IMR-90 (cell line): ENCODE data around the gene RASA1. TPM values are rescaled to one million over a fixed set of nuclear protein-coding genes. Genes with fewer than 3 reads are reported as not detected.

Experiments used
- ATAC-seq: fragments of 200-7000 bp; cut with Tn5 transposase; 2 replicates; pipeline ENCODE4 v1.9.1; 2020; ENCODE audit warnings: low read depth, mild to moderate bottlenecking, moderate library complexity
- BruUV-seq: library from RNA; stranded (reverse); fragments of 400-500 nt; replicated peaks from 2 replicates; lab custom pipeline; 2021; lab: Mats Ljungman, UMichigan
- CTCF ChIA-PET: fragments of 300-600 bp; formaldehyde crosslinking; extraction: SDS; loops from one replicate; lab custom pipeline; 2021; ENCODE audit warnings: antibody characterized with exemption; lab: Yijun Ruan, JAX
- POLR2A ChIA-PET: fragments of 300-600 bp; sonication (Branson Sonifier 250); formaldehyde crosslinking; loops from one replicate; lab custom pipeline; 2022; ENCODE audit warnings: antibody characterized with exemption; ENCODE audit not compliant: unreplicated experiment; lab: Charles Lee
- DNase-seq: peaks from one replicate; pipeline ENCODE4 v3.0.0; 2013
- H2AFZ ChIP-seq: replicated peaks from 2 replicates; pipeline ENCODE3; 2013; ENCODE audit warnings: low read length, mild to moderate bottlenecking; ENCODE audit not compliant: poor library complexity
- H2AK5ac ChIP-seq: 2 replicates; pipeline ENCODE4 v1.6.1; 2013; ENCODE audit warnings: low read depth, low read length, inconsistent platforms
- H2AK9ac ChIP-seq: replicated peaks from 2 replicates; pipeline ENCODE3; 2013; ENCODE audit warnings: mild to moderate bottlenecking, low read depth, low read length, moderate library complexity; ENCODE audit not compliant: poor library complexity
- H2BK120ac ChIP-seq: 2 replicates; pipeline ENCODE4 v1.6.1; 2013; ENCODE audit warnings: low read depth, low read length, inconsistent platforms
- H2BK15ac ChIP-seq: 3 replicates; pipeline ENCODE4 v1.6.1; 2013; ENCODE audit warnings: low read depth, low read length, inconsistent platforms
- H2BK20ac ChIP-seq: 2 replicates; pipeline ENCODE4 v1.6.1; 2013; ENCODE audit warnings: low read depth, mild to moderate bottlenecking, inconsistent platforms, low read length, moderate library complexity
- H2BK5ac ChIP-seq: 2 replicates; pipeline ENCODE4 v1.6.1; 2013; ENCODE audit warnings: mild to moderate bottlenecking, low read depth, low read length, inconsistent platforms; ENCODE audit not compliant: poor library complexity, severe bottlenecking
- H3K14ac ChIP-seq: replicated peaks from 2 replicates; pipeline ENCODE4 v1.6.1; 2013; ENCODE audit warnings: low read depth, low read length, inconsistent platforms
- H3K18ac ChIP-seq: 2 replicates; pipeline ENCODE4 v1.6.1; 2013; ENCODE audit warnings: low read depth, low read length, control low read depth
- H3K23ac ChIP-seq: 2 replicates; pipeline ENCODE4 v1.6.1; 2013; ENCODE audit warnings: low read depth, low read length, inconsistent platforms
- H3K27ac ChIP-seq: 2 replicates; pipeline ENCODE4 v1.5.1; 2013; ENCODE audit warnings: mild to moderate bottlenecking, control low read depth, low read length; ENCODE audit not compliant: insufficient read depth
- H3K27me3 ChIP-seq: 2 replicates; pipeline ENCODE4 v1.6.1; 2013; ENCODE audit warnings: low read length; ENCODE audit not compliant: control insufficient read depth, insufficient read depth
- H3K36me3 ChIP-seq: 2 replicates; pipeline ENCODE4 v1.6.1; 2013; ENCODE audit warnings: low read length, mixed read lengths; ENCODE audit not compliant: control insufficient read depth, insufficient read depth
- H3K4ac ChIP-seq: 2 replicates; pipeline ENCODE4 v1.6.1; 2013; ENCODE audit warnings: low read depth, low read length, inconsistent platforms
- H3K4me1 ChIP-seq: 2 replicates; pipeline ENCODE4 v1.6.1; 2013; ENCODE audit warnings: low read length, mixed read lengths; ENCODE audit not compliant: control insufficient read depth, insufficient read depth
- H3K4me2 ChIP-seq: 2 replicates; pipeline ENCODE4 v1.6.1; 2013; ENCODE audit warnings: low read depth, mild to moderate bottlenecking, control low read depth, low read length, moderate library complexity
- H3K4me3 ChIP-seq: 2 replicates; pipeline ENCODE4 v1.5.1; 2013; ENCODE audit warnings: low read depth, mild to moderate bottlenecking, control low read depth, low read length, moderate library complexity; ENCODE audit not compliant: insufficient read depth
- H3K56ac ChIP-seq: 2 replicates; pipeline ENCODE4 v1.6.1; 2013; ENCODE audit warnings: low read length, inconsistent platforms; ENCODE audit not compliant: insufficient read depth; ENCODE audit errors: extremely low read depth
- H3K79me1 ChIP-seq, 2 experiments: 2 replicates each; pipeline ENCODE4 v1.6.1; 2013; ENCODE audit warnings: low read length in 2 of 2, inconsistent platforms in 1 of 2, low read depth in 1 of 2
- H3K9ac ChIP-seq: 2 replicates; pipeline ENCODE4 v1.6.1; 2013; ENCODE audit warnings: low read depth, low read length, control low read depth
- H3K9me1 ChIP-seq: 2 replicates; pipeline ENCODE4 v1.6.1; 2013; ENCODE audit warnings: low read length, inconsistent platforms; ENCODE audit not compliant: insufficient read depth
- H3K9me3 ChIP-seq: 2 replicates; pipeline ENCODE4 v1.6.1; 2013; ENCODE audit warnings: low read length; ENCODE audit not compliant: control insufficient read depth, insufficient read depth
- H4K20me1 ChIP-seq: 2 replicates; pipeline ENCODE4 v1.6.1; 2013; ENCODE audit warnings: low read length, inconsistent platforms; ENCODE audit not compliant: insufficient read depth
- H4K5ac ChIP-seq: 2 replicates; pipeline ENCODE4 v1.6.1; 2013; ENCODE audit warnings: mild to moderate bottlenecking, low read depth, low read length, control low read depth
- H4K8ac ChIP-seq, 2 experiments: 2 replicates each; pipeline ENCODE4 v1.6.1; 2013; ENCODE audit warnings: low read depth in 2 of 2, low read length in 2 of 2, control low read depth in 1 of 2, inconsistent platforms in 1 of 2
- H4K91ac ChIP-seq: 2 replicates; pipeline ENCODE4 v1.6.1; 2013; ENCODE audit warnings: low read depth, low read length, inconsistent platforms; ENCODE audit not compliant: insufficient read depth
- BHLHE40 ChIP-seq: fragments of 150-350 bp; IDR thresholded peaks from 2 replicates; pipeline ENCODE4 v1.6.1; 2016; ENCODE audit warnings: mild to moderate bottlenecking, low read depth, low read length
- CEBPB ChIP-seq: IDR thresholded peaks from 2 replicates; pipeline ENCODE4 v1.6.1; 2012; ENCODE audit warnings: low read depth, low read length, improper control_type of control experiment
- CHD1 ChIP-seq: IDR thresholded peaks from 2 replicates; pipeline ENCODE4 v1.6.1; 2012; ENCODE audit warnings: low read depth, low read length, improper control_type of control experiment
- FOS ChIP-seq: fragments of 150-350 bp; IDR thresholded peaks from 2 replicates; pipeline ENCODE4 v1.6.1; 2016; ENCODE audit warnings: low read depth, low read length
- MAFK ChIP-seq: IDR thresholded peaks from 2 replicates; pipeline ENCODE4 v1.6.1; 2012; ENCODE audit warnings: low read depth, low read length, improper control_type of control experiment
- MAZ ChIP-seq: IDR thresholded peaks from 2 replicates; pipeline ENCODE4 v1.6.1; 2012; ENCODE audit warnings: low read depth, mild to moderate bottlenecking, low read length, improper control_type of control experiment, moderate library complexity, borderline replicate concordance
- MXI1 ChIP-seq: IDR thresholded peaks from 2 replicates; pipeline ENCODE4 v1.6.1; 2012; ENCODE audit warnings: low read depth, mild to moderate bottlenecking, low read length, moderate library complexity, borderline replicate concordance
- NFE2L2 ChIP-seq: fragments of 150-350 bp; IDR thresholded peaks from 2 replicates; pipeline ENCODE4 v1.6.1; 2016; ENCODE audit warnings: low read depth, mild to moderate bottlenecking, low read length
- POLR2A ChIP-seq: IDR thresholded peaks from 2 replicates; pipeline ENCODE4 v1.6.1; 2012; ENCODE audit warnings: mild to moderate bottlenecking, low read depth, low read length
- RAD21 ChIP-seq: IDR thresholded peaks from 2 replicates; pipeline ENCODE4 v1.6.1; 2012; ENCODE audit warnings: low read length, improper control_type of control experiment
- RCOR1 ChIP-seq: IDR thresholded peaks from 2 replicates; pipeline ENCODE4 v1.6.1; 2012; ENCODE audit warnings: mild to moderate bottlenecking, low read length, improper control_type of control experiment; ENCODE audit not compliant: insufficient replicate concordance
- RFX5 ChIP-seq: IDR thresholded peaks from 2 replicates; pipeline ENCODE4 v1.8.0; 2012; ENCODE audit warnings: low read depth, mild to moderate bottlenecking, low read length, moderate library complexity
- SMC3 ChIP-seq: fragments of 150-350 bp; IDR thresholded peaks from 2 replicates; pipeline ENCODE4 v1.6.1; 2016; ENCODE audit warnings: low read depth, mild to moderate bottlenecking, antibody characterized with exemption, low read length, moderate library complexity
- WGBS, 2 experiments: methylation state at CpG; one replicate each; pipeline versions ENCODE4 v1.1.5 to v1.1.7; 2013; ENCODE audit warnings: missing lambda C conversion rate in 2 of 2; ENCODE audit not compliant: insufficient read length in 1 of 2; ENCODE audit errors: extremely low coverage in 2 of 2; 5-methylcytosine and 5-hydroxymethylcytosine counted together
- dilution Hi-C: fragments of 300-500 bp; cut with HindIII; formaldehyde crosslinking; loops from one replicate; pipeline ENCODE4 v1.14.3; 2018; ENCODE audit warnings: low sequenced_read_pairs; ENCODE audit not compliant: unreplicated experiment
- in situ Hi-C: fragments of 300-500 bp; cut with MboI; formaldehyde crosslinking; loops from 3 replicates; pipeline ENCODE4 v1.14.3; 2019; ENCODE audit warnings: low sequenced_read_pairs, inconsistent platforms, mixed read lengths
- intact Hi-C: fragments of 100-400 bp; cut with micrococcal nuclease; formaldehyde crosslinking; loops from 2 replicates; pipeline ENCODE4 v1.10.0; 2022
- polyA plus RNA-seq, 3 experiments: library from polyadenylated mRNA; depleted of rRNA; stranded (reverse); fragments of >200 nt; gene quantifications; 2 replicates each; pipeline ENCODE4 v1.2.3, GENCODE V29; 2012; ENCODE audit warnings: low replicate concordance in 1 of 3
- total RNA-seq: library from RNA; depleted of rRNA; stranded (reverse); fragments of >200 nt; gene quantifications from 2 replicates; pipeline ENCODE4 v1.2.3, GENCODE V29; 2012
- TF ChIP-seq, protein P1 (sequence below): fragments of 150-350 bp; IDR thresholded peaks from 2 replicates; pipeline ENCODE4 v1.6.1; 2016; ENCODE audit warnings: low read depth, mild to moderate bottlenecking, low read length, moderate library complexity, borderline replicate concordance
- TF ChIP-seq, protein P2 (sequence below): conservative IDR thresholded peaks from 2 replicates; pipeline ENCODE4 v1.5.1; 2012; ENCODE audit warnings: mild to moderate bottlenecking, low read depth, low read length, improper control_type of control experiment
- TF ChIP-seq, protein P3 (sequence below): fragments of 150-350 bp; IDR thresholded peaks from 2 replicates; pipeline ENCODE4 v1.6.1; 2017; ENCODE audit warnings: mild to moderate bottlenecking, antibody characterized with exemption, low read length, low read depth

RASA1 gene
- total and polyA plus RNA-seq, 2 of the 4 experiments (the other 2 are of a cell fraction), result 37.6 to 45.7 TPM

DNA sequence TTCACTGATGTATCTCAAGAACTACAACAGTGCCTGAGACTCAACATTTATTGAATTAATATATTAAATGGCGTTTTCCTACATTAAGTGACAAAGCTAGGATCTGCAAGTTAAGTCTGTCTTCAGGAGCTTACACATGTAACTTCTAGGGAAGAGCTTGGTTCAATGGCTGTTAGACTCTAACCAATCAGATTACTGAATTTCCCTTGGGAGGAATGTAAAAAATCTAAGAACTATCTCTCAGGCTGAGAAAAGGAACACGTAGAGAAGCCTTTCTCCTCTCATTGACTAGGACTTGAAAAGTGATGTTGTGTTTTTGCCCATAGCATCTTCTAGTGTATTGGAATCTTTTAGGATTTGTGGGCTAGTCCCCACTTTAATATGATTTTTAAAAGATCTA, 91.4 kb downstream of the RASA1 start:
- no peak overlapping the region for H3K18ac ChIP-seq
- no peak overlapping the region for H3K14ac ChIP-seq
- H3K4ac ChIP-seq, result no peak overlapping the region
- H3K4me3 ChIP-seq, result no peak overlapping the region
- in situ Hi-C loops (no loop called here), dilution Hi-C loops (no loop called here), intact Hi-C loops (no loop called here)
- no peak overlapping the region for H3K9ac ChIP-seq
- H3K23ac ChIP-seq, result no peak overlapping the region
- no peak overlapping the region for H2BK20ac ChIP-seq
- H3K79me1 ChIP-seq, result peaks cover 28 to 38% of the 10 kb centered on the region in 2 experiments
- no peak for TF ChIP-seq RFX5
- TF ChIP-seq MAFK, result no peak
- TF ChIP-seq, protein P1, sequence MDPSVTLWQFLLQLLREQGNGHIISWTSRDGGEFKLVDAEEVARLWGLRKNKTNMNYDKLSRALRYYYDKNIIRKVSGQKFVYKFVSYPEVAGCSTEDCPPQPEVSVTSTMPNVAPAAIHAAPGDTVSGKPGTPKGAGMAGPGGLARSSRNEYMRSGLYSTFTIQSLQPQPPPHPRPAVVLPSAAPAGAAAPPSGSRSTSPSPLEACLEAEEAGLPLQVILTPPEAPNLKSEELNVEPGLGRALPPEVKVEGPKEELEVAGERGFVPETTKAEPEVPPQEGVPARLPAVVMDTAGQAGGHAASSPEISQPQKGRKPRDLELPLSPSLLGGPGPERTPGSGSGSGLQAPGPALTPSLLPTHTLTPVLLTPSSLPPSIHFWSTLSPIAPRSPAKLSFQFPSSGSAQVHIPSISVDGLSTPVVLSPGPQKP, result no peak
- no peak for TF ChIP-seq SMC3
- no peak for TF ChIP-seq MXI1
- no peak for TF ChIP-seq MAZ
- TF ChIP-seq RCOR1, result no peak
- TF ChIP-seq, protein P2, sequence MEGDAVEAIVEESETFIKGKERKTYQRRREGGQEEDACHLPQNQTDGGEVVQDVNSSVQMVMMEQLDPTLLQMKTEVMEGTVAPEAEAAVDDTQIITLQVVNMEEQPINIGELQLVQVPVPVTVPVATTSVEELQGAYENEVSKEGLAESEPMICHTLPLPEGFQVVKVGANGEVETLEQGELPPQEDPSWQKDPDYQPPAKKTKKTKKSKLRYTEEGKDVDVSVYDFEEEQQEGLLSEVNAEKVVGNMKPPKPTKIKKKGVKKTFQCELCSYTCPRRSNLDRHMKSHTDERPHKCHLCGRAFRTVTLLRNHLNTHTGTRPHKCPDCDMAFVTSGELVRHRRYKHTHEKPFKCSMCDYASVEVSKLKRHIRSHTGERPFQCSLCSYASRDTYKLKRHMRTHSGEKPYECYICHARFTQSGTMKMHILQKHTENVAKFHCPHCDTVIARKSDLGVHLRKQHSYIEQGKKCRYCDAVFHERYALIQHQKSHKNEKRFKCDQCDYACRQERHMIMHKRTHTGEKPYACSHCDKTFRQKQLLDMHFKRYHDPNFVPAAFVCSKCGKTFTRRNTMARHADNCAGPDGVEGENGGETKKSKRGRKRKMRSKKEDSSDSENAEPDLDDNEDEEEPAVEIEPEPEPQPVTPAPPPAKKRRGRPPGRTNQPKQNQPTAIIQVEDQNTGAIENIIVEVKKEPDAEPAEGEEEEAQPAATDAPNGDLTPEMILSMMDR, result no peak
- TF ChIP-seq CEBPB, result no peak
- TF ChIP-seq FOS, result no peak
- TF ChIP-seq BHLHE40, result no peak
- TF ChIP-seq NFE2L2, result no peak
- TF ChIP-seq CHD1, result no peak
- no peak for TF ChIP-seq RAD21
- TF ChIP-seq, protein P3, sequence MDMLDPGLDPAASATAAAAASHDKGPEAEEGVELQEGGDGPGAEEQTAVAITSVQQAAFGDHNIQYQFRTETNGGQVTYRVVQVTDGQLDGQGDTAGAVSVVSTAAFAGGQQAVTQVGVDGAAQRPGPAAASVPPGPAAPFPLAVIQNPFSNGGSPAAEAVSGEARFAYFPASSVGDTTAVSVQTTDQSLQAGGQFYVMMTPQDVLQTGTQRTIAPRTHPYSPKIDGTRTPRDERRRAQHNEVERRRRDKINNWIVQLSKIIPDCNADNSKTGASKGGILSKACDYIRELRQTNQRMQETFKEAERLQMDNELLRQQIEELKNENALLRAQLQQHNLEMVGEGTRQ, result no peak
- no peak for TF ChIP-seq POLR2A
- H3K9me3 ChIP-seq, result peaks cover 4% of the 10 kb centered on the region; the same call in 1 of the 2 replicates
- no peaks in the 10 kb centered on the region for H4K20me1 ChIP-seq
- H2AK9ac ChIP-seq, result no peak overlapping the region
- H3K9me1 ChIP-seq, result 0 out of 2 replicates have a peak, but pooled peaks cover 3% of the 10 kb centered on the region
- H2AFZ ChIP-seq, result no peak overlapping the region
- POLR2A ChIA-PET, result no interaction called here
- ATAC-seq (no peak), DNase-seq (no peak)
- no CpG with 5 or more reads among the region's 2 CpGs for WGBS, 2 experiments
- H3K4me2 ChIP-seq, result no peak overlapping the region
- BruUV-seq, result no TSS peak
- H4K91ac ChIP-seq, result no peak overlapping the region
- no peak overlapping the region for H2BK120ac ChIP-seq
- no peak overlapping the region for H3K56ac ChIP-seq
- H4K5ac ChIP-seq, result no peak overlapping the region
- peaks cover 1% of the 10 kb centered on the region; the same call in 1 of the 2 replicates for H3K4me1 ChIP-seq
- H3K27me3 ChIP-seq, result no peaks in the 10 kb centered on the region
- H2BK15ac ChIP-seq, result no peak overlapping the region
- peaks cover 7% of the 10 kb centered on the region; the same call in 1 of the 2 replicates for H3K36me3 ChIP-seq
- CTCF ChIA-PET, result no interaction called here
- H4K8ac ChIP-seq, result no peak overlapping the region
- H2AK5ac ChIP-seq, result no peak overlapping the region
- no peak overlapping the region for H3K27ac ChIP-seq
- H2BK5ac ChIP-seq, result no peak overlapping the region
